AG04449 (cell line): ENCODE results near the gene GHDC.
"Not testable (repeated sequence)": the region's sequence is repeated elsewhere in the genome, so short reads cannot be mapped to it uniquely, and the experiment has no call there.

Source experiments
- CTCF ChIA-PET: fragments of 350-600 bp; formaldehyde crosslinking; extraction: SDS; loops from one replicate; lab custom pipeline; 2021; ENCODE audit warnings: antibody characterized with exemption; lab: Yijun Ruan, JAX
- POLR2A ChIA-PET: fragments of 400-600, 350-600 bp; formaldehyde crosslinking; extraction: SDS; loops from one replicate; lab custom pipeline; 2020; ENCODE audit warnings: antibody characterized with exemption, inconsistent platforms; lab: Yijun Ruan, JAX
- DNase-seq: peaks from one replicate; pipeline ENCODE4 v3.0.0-alpha.2; 2010; ENCODE audit warnings: low read depth, low spot score
- H3K4me3 ChIP-seq: 2 replicates; pipeline ENCODE4 v1.5.1; 2011; ENCODE audit warnings: low read depth, mild to moderate bottlenecking, control low read depth, low read length
- CTCF ChIP-seq: IDR thresholded peaks from one replicate; pipeline ENCODE4 v1.5.1; 2011; ENCODE audit warnings: mild to moderate bottlenecking, moderate library complexity, low read length, control low read depth, inconsistent platforms; ENCODE audit not compliant: insufficient read depth; ENCODE audit errors: missing control alignments

The GHDC gene

GRCh38 chr17:42193969-42194899 lies at the start of gene GHDC:
TSS of gene GHDC (minus strand) at chr17:42194494. CDS start at chr17:42193581, 913 bp downstream.
- ChIA-PET POLR2A (no interaction called here), CTCF (interaction anchor here (1.0 to 4.1 kb wide), 7 partner anchors 9 to 262 kb away, joined by 3 to 44 read pairs (median 7); partner anchors contain the start of genes HCRT and KCNH4)

GRCh38 chr17:42243493-42243982 lies 49.2 kb upstream of the GHDC start:
- ChIA-PET CTCF (interaction anchor here (1.0 kb wide), 1 partner anchor 59 kb away, joined by 3 read pairs; the partner anchor contains the start of gene HCRT), POLR2A (no interaction called here)
- H3K4me3 ChIP-seq, result no peak overlapping the region
- no peak for TF ChIP-seq CTCF
- DNase-seq, result no peak

More at GRCh38 chr17:42193969-42194899, at the start of gene GHDC:
- H3K4me3 ChIP-seq, result peak within 1 kb of the TSS; percentile 81
- TF ChIP-seq CTCF, result no peak
- peak; percentile 10 for DNase-seq

GRCh38 chr17:42241871-42242270 lies 47.6 kb upstream of the GHDC start:
- ChIA-PET CTCF (no interaction called here), POLR2A (no interaction called here)
- H3K4me3 ChIP-seq, result no peak overlapping the region
- DNase-seq, result no peak
- no peak for TF ChIP-seq CTCF

GRCh38 chr17:42240863-42241262 lies 46.6 kb upstream of the GHDC start:
- DNase-seq, H3K4me3 ChIP-seq, POLR2A ChIA-PET: not testable (repeated sequence)
- CTCF ChIA-PET, result interaction anchor here (1.4 kb wide), 1 partner anchor 19 kb away, joined by 4 read pairs; no protein-coding TSS in a partner anchor

GRCh38 chr17:42240201-42240600 lies 45.9 kb upstream of the GHDC start:
- H3K4me3 ChIP-seq, result no peak overlapping the region
- no peak for DNase-seq
- TF ChIP-seq CTCF, result no peak
- CTCF ChIA-PET, result interaction anchor here (1.1 to 1.4 kb wide), 2 partner anchors 18 to 278 kb away, joined by 3 to 4 read pairs; no protein-coding TSS in a partner anchor
- POLR2A ChIA-PET, result no interaction called here

GRCh38 chr17:42239576-42239975 lies 45.3 kb upstream of the GHDC start:
- H3K4me3 ChIP-seq, POLR2A ChIA-PET, DNase-seq: not testable (repeated sequence)
- CTCF ChIA-PET, result interaction anchor here (1.1 kb wide), 1 partner anchor 278 kb away, joined by 3 read pairs; no protein-coding TSS in a partner anchor

GRCh38 chr17:42236760-42237159 lies 42.5 kb upstream of the GHDC start:
- H3K4me3 ChIP-seq, result no peak overlapping the region
- ChIA-PET POLR2A (no interaction called here), CTCF (interaction anchor here (2.5 kb wide), 1 partner anchor 14 kb away, joined by 14 read pairs; no protein-coding TSS in a partner anchor)
- DNase-seq, result no peak
- TF ChIP-seq CTCF, result no peak
